Uterus (tissue), 4 donors: ENCODE results near the gene JCHAIN. TPM values are rescaled to one million over a fixed set of nuclear protein-coding genes. Genes with fewer than 3 reads are reported as not detected.
"Not testable (repeated sequence)": the region's sequence is repeated elsewhere in the genome, so short reads cannot be mapped to it uniquely, and the experiment has no call there.

Source experiments
- DNase-seq, 2 donors: peaks; one replicate each; pipeline ENCODE4 v3.0.0-alpha.2; 2019 to 2020
- H3K27ac ChIP-seq, 2 donors: fragments of 200-600 bp; sonication (generic); 1 replicate in 1 of 2; 2 replicates in 1 of 2; pipeline ENCODE4 v1.5.1; 2016 to 2018
- H3K27me3 ChIP-seq, 2 donors: fragments of 200-600 bp; sonication (generic); one replicate each; pipeline ENCODE4 v1.5.1; 2018 to 2019; ENCODE audit warnings: control low read depth in 1 of 2
- H3K36me3 ChIP-seq, 2 donors: fragments of 200-600 bp; sonication (generic); one replicate each; pipeline ENCODE4 v1.5.1; 2019; ENCODE audit warnings: control low read depth in 1 of 2
- H3K4me1 ChIP-seq, 2 donors: fragments of 200-600 bp; sonication (generic); one replicate each; pipeline ENCODE4 v1.5.1; 2018 to 2019; ENCODE audit warnings: control low read depth in 1 of 2
- H3K4me3 ChIP-seq, 2 donors: fragments of 200-600 bp; sonication (generic); 1 replicate in 1 of 2; 2 replicates in 1 of 2; pipeline ENCODE4 v1.5.1; 2018 to 2019; ENCODE audit warnings: mild to moderate bottlenecking in 1 of 2
- H3K9me3 ChIP-seq, 2 donors: fragments of 200-600 bp; sonication (generic); one replicate each; pipeline ENCODE4 v1.5.1; 2019; ENCODE audit warnings: control low read depth in 1 of 2
- CTCF ChIP-seq, 4 experiments: fragments of 200-600 bp in 2 of 4; fragments of 450-650 bp in 2 of 4; sonication (generic) in 2 of 4; IDR thresholded peaks; one replicate each; pipeline ENCODE4 v1.5.1; 2016 to 2019; ENCODE audit warnings: antibody characterized with exemption in 4 of 4, mild to moderate bottlenecking in 2 of 4, moderate library complexity in 1 of 4
- POLR2A ChIP-seq, 2 donors: fragments of 450-650 bp; IDR thresholded peaks; one replicate each; pipeline ENCODE4 v1.6.1; 2016; ENCODE audit warnings: antibody characterized with exemption in 2 of 2, mild to moderate bottlenecking in 1 of 2, moderate library complexity in 1 of 2
- intact Hi-C: fragments of 100-400 bp; cut with DNase I; formaldehyde crosslinking; loops from one replicate; pipeline ENCODE4 v1.15.1; 2023; ENCODE audit warnings: low total_unique reads
- total RNA-seq, 4 donors: library from RNA; depleted of rRNA in 3 of 4; stranded (reverse); fragments of >200 nt in 3 of 4; gene quantifications; one replicate each; pipeline versions ENCODE4 v1.1.0 to v1.2.4, GENCODE V29; 2014 to 2023
- donor health status: DM: yes; HTN: yes; CAD: no.

Gene JCHAIN
- total RNA-seq, 4 donors from 2014 or later, result 4.9 to 12.7 (median 6.2) TPM

DNA sequence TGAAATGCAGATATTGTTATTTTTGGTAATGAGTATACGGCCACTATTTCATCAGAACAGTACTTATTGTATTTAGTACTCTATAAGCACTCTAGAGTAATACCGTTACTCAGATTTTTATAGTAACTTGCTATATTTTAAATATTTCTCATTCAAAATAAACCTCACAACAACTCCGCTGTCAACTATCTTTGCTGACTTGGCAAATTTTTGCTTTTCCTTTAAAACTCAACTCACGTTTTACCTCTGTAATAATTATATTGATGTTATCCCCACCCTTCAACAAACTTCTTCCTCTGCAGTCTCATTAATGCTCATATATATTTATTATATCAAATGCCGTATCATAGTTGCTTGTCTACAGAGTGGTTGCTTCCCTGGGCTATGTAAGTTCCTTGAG lies 9.0 kb downstream of the JCHAIN start:
- no peaks in the 10 kb centered on the region for H3K36me3 ChIP-seq
- no peaks in the 10 kb centered on the region for H3K9me3 ChIP-seq
- TF ChIP-seq POLR2A (IDR thresholded peaks at IDR 0.05) (no peak), CTCF (IDR thresholded peaks at IDR 0.05) (no peak)
- no peak for DNase-seq
- intact Hi-C loops, result loop anchor here (10.0 kb wide), 1 partner anchor 357 kb away; no protein-coding TSS in a partner anchor
- H3K27ac ChIP-seq, result no peak overlapping the region
- no peaks in the 10 kb centered on the region for H3K4me1 ChIP-seq
- H3K4me3 ChIP-seq, result no peak overlapping the region
- H3K27me3 ChIP-seq, result no peaks in the 10 kb centered on the region

DNA sequence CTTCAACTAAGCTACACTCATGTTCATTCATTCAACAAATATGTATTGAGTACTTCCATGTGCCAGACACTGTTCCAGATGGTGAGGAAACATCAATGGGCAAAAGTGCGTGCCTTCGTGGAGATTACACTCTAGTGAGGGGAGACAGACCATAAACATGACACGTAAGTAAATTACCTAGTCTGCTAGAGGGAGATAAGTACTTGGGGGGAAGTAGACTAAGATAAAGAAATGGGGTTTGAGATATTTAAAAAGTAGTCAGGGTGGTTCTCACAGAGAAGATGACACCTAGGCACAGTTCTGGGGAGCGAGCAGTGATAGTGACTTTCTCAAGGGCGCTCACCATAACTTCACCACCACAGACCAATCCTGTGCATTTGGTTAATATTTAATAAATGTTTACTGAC lies 11.7 kb downstream of the JCHAIN start:
- Histone ChIP-seq H3K36me3 (no peaks in the 10 kb centered on the region), H3K4me1 (no peaks in the 10 kb centered on the region), H3K9me3 (no peaks in the 10 kb centered on the region), H3K27ac (no peak overlapping the region), H3K4me3 (no peak overlapping the region), H3K27me3 (no peaks in the 10 kb centered on the region)
- no peak for TF ChIP-seq POLR2A (IDR thresholded peaks at IDR 0.05)
- no peak for TF ChIP-seq CTCF (IDR thresholded peaks at IDR 0.05)
- DNase-seq, result no peak
- intact Hi-C loops, result loop anchor here (10.0 kb wide), 1 partner anchor 360 kb away; no protein-coding TSS in a partner anchor

DNA sequence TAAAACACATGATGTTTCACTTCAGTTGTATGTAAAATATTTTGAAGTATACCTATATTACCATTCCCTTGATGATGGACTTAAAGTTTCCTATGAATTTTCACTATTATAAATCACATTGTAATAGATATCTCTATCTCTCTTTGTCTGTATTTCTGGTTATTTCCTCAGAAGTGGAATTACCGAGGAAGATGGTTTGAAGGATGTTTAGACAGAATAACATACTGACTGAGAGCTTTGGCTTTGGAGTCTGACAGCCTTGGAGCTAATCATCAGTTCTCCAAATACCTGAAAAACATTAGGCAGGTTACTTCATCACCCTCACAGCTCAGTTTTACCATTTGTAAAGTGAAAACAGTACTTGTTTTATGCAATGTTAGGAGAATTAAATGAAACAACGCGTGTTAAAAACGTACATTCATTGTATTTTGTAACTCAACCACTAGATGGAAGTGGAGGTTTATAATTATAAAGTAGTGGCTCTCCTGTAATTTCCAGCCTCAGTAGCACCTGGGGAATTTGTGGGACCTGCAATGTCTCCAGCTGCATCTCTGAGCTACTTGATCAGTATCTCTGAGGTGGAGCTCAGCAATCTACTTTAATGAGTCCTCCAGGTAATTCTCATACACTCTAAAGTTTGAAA lies 14.3 kb downstream of the JCHAIN start:
- Histone ChIP-seq H3K36me3 (no peaks in the 10 kb centered on the region), H3K4me1 (no peaks in the 10 kb centered on the region), H3K27ac (no peak overlapping the region), H3K4me3 (no peak overlapping the region), H3K27me3 (no peaks in the 10 kb centered on the region), H3K9me3 (no peaks in the 10 kb centered on the region)
- intact Hi-C loops, result loop anchor here (10.0 kb wide), 1 partner anchor 363 kb away; no protein-coding TSS in a partner anchor
- no peak for TF ChIP-seq POLR2A (IDR thresholded peaks at IDR 0.05)
- peak; percentile 42 to 62 (median 59) for TF ChIP-seq CTCF (IDR thresholded peaks at IDR 0.05)
- DNase-seq, result no peak

DNA sequence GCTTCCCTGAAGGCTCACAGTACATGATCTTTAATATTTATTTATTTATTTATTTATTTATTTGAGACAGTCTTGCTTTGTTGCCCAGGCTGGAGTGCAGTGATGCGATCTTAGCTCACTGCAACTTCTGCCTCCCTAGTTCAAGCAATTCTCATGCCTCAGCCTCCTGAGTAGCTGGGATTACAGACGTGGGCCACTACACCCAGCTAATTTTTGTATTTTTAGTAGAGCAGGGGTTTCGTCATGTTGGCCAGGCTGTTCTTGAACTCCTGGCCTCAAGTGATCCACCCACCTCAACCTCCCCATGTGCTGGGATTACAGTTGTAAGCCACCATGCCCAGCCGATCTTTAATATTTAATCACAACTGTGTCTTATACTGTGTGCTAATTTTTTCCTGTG lies 15.6 kb downstream of the JCHAIN start:
- not testable (repeated sequence) for DNase-seq, H3K4me3 ChIP-seq
- intact Hi-C loops, result loop anchor here (10.0 kb wide), 1 partner anchor 364 kb away; no protein-coding TSS in a partner anchor

GRCh38 chr4:70640192-70640591 lies 26.1 kb downstream of the JCHAIN start:
- H3K27me3 ChIP-seq, result no peaks in the 10 kb centered on the region
- H3K27ac ChIP-seq, result no peak overlapping the region
- no peaks in the 10 kb centered on the region for H3K36me3 ChIP-seq
- intact Hi-C loops, result no loop called here
- no peak overlapping the region for H3K4me3 ChIP-seq
- DNase-seq, result no peak
- H3K4me1 ChIP-seq, result no peaks in the 10 kb centered on the region
- TF ChIP-seq POLR2A (IDR thresholded peaks at IDR 0.05), result no peak
- TF ChIP-seq CTCF (IDR thresholded peaks at IDR 0.05), result no peak
- H3K9me3 ChIP-seq, result no peaks in the 10 kb centered on the region

More for the DNA sequence above, 15.6 kb downstream of the JCHAIN start:
- H3K27me3 ChIP-seq, H3K4me1 ChIP-seq, H3K9me3 ChIP-seq, H3K27ac ChIP-seq, H3K36me3 ChIP-seq: not testable (repeated sequence)
